Gastroesophageal sphincter (tissue), 4 donors: ENCODE data around the gene NEDD1. TPM values are rescaled to one million over a fixed set of nuclear protein-coding genes. Genes with fewer than 3 reads are reported as not detected.

ENCODE experiments used
- ATAC-seq: fragments of 150-250 bp; one replicate; pipeline ENCODE4 v1.9.1; 2016; ENCODE audit warnings: mild to moderate bottlenecking, moderate library complexity
- H3K27ac ChIP-seq, 4 donors: fragments of 200-600 bp; sonication (generic) in 3 of 4; 1 replicate in 3 of 4; 2 replicates in 1 of 4; pipeline ENCODE4 v1.5.1; 2016 to 2019
- H3K27me3 ChIP-seq: fragments of 200-600 bp; sonication (generic); one replicate; pipeline ENCODE4 v1.5.1; 2019
- H3K36me3 ChIP-seq, 2 donors: fragments of 200-600 bp; sonication (generic); one replicate each; pipeline ENCODE4 v1.5.1; 2019; ENCODE audit warnings: control low read depth in 1 of 2
- H3K4me1 ChIP-seq, 3 donors: fragments of 200-600 bp; sonication (generic); 1 replicate in 2 of 3; 2 replicates in 1 of 3; pipeline ENCODE4 v1.5.1; 2016 to 2019; ENCODE audit warnings: control low read depth in 2 of 3
- H3K4me3 ChIP-seq, 2 donors: fragments of 200-600 bp; sonication (generic); one replicate each; pipeline ENCODE4 v1.5.1; 2019; ENCODE audit warnings: mild to moderate bottlenecking in 1 of 2, moderate library complexity in 1 of 2
- H3K9me3 ChIP-seq, 3 donors: fragments of 200-600 bp; sonication (generic); one replicate each; pipeline ENCODE4 v1.5.1; 2017 to 2019; ENCODE audit warnings: control low read depth in 2 of 3
- CTCF ChIP-seq, 4 experiments: fragments of 200-600 bp in 2 of 4; fragments of 450-650 bp in 2 of 4; sonication (generic) in 1 of 4; IDR thresholded peaks; one replicate each; pipeline ENCODE4 v1.5.1; 2017 to 2019; ENCODE audit warnings: antibody characterized with exemption in 4 of 4, mild to moderate bottlenecking in 2 of 4, moderate library complexity in 2 of 4
- EP300 ChIP-seq: sonication (generic); formaldehyde crosslinking; IDR thresholded peaks from one replicate; pipeline ENCODE4 v1.6.1; 2017; ENCODE audit warnings: antibody characterized with exemption, mild to moderate bottlenecking
- POLR2A ChIP-seq, 2 donors: fragments of 450-650 bp; IDR thresholded peaks; one replicate each; pipeline ENCODE4 v1.6.1; 2017; ENCODE audit warnings: antibody characterized with exemption in 2 of 2, mild to moderate bottlenecking in 2 of 2, moderate library complexity in 1 of 2
- POLR2AphosphoS5 ChIP-seq: sonication (generic); formaldehyde crosslinking; IDR thresholded peaks from one replicate; pipeline ENCODE4 v1.6.1; 2017; ENCODE audit warnings: antibody characterized with exemption
- WGBS, 2 donors: methylation state at CpG; one replicate each; pipeline ENCODE4 v1.1.5; 2018; ENCODE audit warnings: low coverage in 1 of 2; 5-methylcytosine and 5-hydroxymethylcytosine counted together
- total RNA-seq, 4 donors: library from RNA; depleted of rRNA; stranded (reverse); fragments of >200 nt; gene quantifications; one replicate each; pipeline ENCODE4 v1.1.0, GENCODE V29; 2016

NEDD1 gene
- total RNA-seq, 4 donors from 2014 or later = 20.9 to 29.1 (median 22.4) TPM

GRCh38 chr12:96882862-96883261 lies 24.2 kb upstream of the NEDD1 start:
- no peak for ATAC-seq
- H3K4me3 ChIP-seq = no peak overlapping the region
- 29 to 30% methylated on average over 2 of the region's 2 CpGs for WGBS, 2 donors
- H3K27me3 ChIP-seq = no peaks in the 10 kb centered on the region
- H3K27ac ChIP-seq = no peak overlapping the region
- no peak for TF ChIP-seq CTCF (IDR thresholded peaks at IDR 0.05)
- TF ChIP-seq POLR2A (IDR thresholded peaks at IDR 0.05) = no peak
- TF ChIP-seq EP300 = no peak
- TF ChIP-seq POLR2AphosphoS5 = no peak
- no peaks in the 10 kb centered on the region for H3K9me3 ChIP-seq
- H3K4me1 ChIP-seq = peaks cover 0 to 8% (median 3%) of the 10 kb centered on the region in 3 donors
- no peaks in the 10 kb centered on the region for H3K36me3 ChIP-seq

GRCh38 chr12:96883571-96883970 lies 23.5 kb upstream of the NEDD1 start:
- Histone ChIP-seq H3K4me1 (peaks cover 0 to 8% (median 3%) of the 10 kb centered on the region in 3 donors), H3K27me3 (no peaks in the 10 kb centered on the region), H3K9me3 (no peaks in the 10 kb centered on the region), H3K36me3 (no peaks in the 10 kb centered on the region), H3K4me3 (no peak overlapping the region), H3K27ac (no peak overlapping the region)
- TF ChIP-seq POLR2A (IDR thresholded peaks at IDR 0.05) (no peak), POLR2AphosphoS5 (no peak), EP300 (no peak), CTCF (IDR thresholded peaks at IDR 0.05) (no peak)
- no peak for ATAC-seq
- 78 to 82% methylated on average over 2 to 4 of the region's 4 CpGs for WGBS, 2 donors

GRCh38 chr12:96886998-96887677 lies 19.9 kb upstream of the NEDD1 start:
- no peaks in the 10 kb centered on the region for H3K36me3 ChIP-seq
- no peak for ATAC-seq
- WGBS, 2 donors = 25 to 38% methylated on average over 4 of the region's 4 CpGs
- H3K4me3 ChIP-seq = no peak overlapping the region
- H3K4me1 ChIP-seq = peaks cover 0 to 8% (median 3%) of the 10 kb centered on the region in 3 donors
- H3K9me3 ChIP-seq = no peaks in the 10 kb centered on the region
- no peak overlapping the region for H3K27ac ChIP-seq
- no peaks in the 10 kb centered on the region for H3K27me3 ChIP-seq
- TF ChIP-seq EP300 (no peak), POLR2A (IDR thresholded peaks at IDR 0.05) (no peak), CTCF (IDR thresholded peaks at IDR 0.05) (no peak), POLR2AphosphoS5 (no peak)

- no peak for ATAC-seq
- 37 to 41% methylated on average over 5 of the region's 5 CpGs for WGBS, 2 donors
- Histone ChIP-seq H3K4me3 (no peak overlapping the region), H3K27ac (no peak overlapping the region), H3K36me3 (no peaks in the 10 kb centered on the region), H3K27me3 (no peaks in the 10 kb centered on the region), H3K4me1 (peaks cover 0 to 8% (median 3%) of the 10 kb centered on the region in 3 donors), H3K9me3 (no peaks in the 10 kb centered on the region)
- TF ChIP-seq POLR2AphosphoS5 = no peak
- no peak for TF ChIP-seq POLR2A (IDR thresholded peaks at IDR 0.05)
- TF ChIP-seq CTCF (IDR thresholded peaks at IDR 0.05) = no peak
- no peak for TF ChIP-seq EP300
Measured at GRCh38 chr12:96889273-96889933, 17.7 kb upstream of the NEDD1 start.

GRCh38 chr12:96890331-96890730 lies 16.7 kb upstream of the NEDD1 start:
- H3K27ac ChIP-seq = no peak overlapping the region
- no peak overlapping the region for H3K4me3 ChIP-seq
- no peaks in the 10 kb centered on the region for H3K9me3 ChIP-seq
- no peak for ATAC-seq
- no peaks in the 10 kb centered on the region for H3K27me3 ChIP-seq
- peaks cover 0 to 8% (median 3%) of the 10 kb centered on the region in 3 donors for H3K4me1 ChIP-seq
- no peak for TF ChIP-seq POLR2A (IDR thresholded peaks at IDR 0.05)
- WGBS, 2 donors = 98 to 100% methylated on average over 1 to 2 of the region's 2 CpGs
- H3K36me3 ChIP-seq = no peaks in the 10 kb centered on the region
